ENCODE data around the gene CHPF.

CHPF gene

DNA sequence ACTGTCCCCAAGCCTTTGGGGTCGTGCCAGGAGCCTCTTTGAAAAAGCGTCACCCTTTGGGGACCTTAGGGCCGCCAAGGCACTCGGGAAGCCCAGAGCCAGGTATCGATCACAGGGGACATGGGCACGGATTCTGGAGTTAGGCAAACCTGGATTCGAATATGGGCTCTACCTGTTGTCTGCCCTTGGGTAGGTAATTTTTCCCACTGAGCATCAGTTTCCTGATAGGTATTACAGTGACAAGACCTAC is 9.5 kb upstream of the CHPF start:
- no peak overlapping the region for H3K27ac ChIP-seq
- no peak for DNase-seq (ENCODE audit: low spot score)
- POLR2A ChIA-PET (ENCODE audit: low non-redundant PET): no interaction called here
- CTCF ChIA-PET: interaction anchor here (2.3 kb wide), 1 partner anchor 12 kb away, joined by 6 read pairs; no protein-coding TSS in a partner anchor
- TF ChIP-seq, protein P1, sequence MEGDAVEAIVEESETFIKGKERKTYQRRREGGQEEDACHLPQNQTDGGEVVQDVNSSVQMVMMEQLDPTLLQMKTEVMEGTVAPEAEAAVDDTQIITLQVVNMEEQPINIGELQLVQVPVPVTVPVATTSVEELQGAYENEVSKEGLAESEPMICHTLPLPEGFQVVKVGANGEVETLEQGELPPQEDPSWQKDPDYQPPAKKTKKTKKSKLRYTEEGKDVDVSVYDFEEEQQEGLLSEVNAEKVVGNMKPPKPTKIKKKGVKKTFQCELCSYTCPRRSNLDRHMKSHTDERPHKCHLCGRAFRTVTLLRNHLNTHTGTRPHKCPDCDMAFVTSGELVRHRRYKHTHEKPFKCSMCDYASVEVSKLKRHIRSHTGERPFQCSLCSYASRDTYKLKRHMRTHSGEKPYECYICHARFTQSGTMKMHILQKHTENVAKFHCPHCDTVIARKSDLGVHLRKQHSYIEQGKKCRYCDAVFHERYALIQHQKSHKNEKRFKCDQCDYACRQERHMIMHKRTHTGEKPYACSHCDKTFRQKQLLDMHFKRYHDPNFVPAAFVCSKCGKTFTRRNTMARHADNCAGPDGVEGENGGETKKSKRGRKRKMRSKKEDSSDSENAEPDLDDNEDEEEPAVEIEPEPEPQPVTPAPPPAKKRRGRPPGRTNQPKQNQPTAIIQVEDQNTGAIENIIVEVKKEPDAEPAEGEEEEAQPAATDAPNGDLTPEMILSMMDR (conservative IDR thresholded peaks at IDR 0.05; ENCODE audit: low read depth): no peak

DNA sequence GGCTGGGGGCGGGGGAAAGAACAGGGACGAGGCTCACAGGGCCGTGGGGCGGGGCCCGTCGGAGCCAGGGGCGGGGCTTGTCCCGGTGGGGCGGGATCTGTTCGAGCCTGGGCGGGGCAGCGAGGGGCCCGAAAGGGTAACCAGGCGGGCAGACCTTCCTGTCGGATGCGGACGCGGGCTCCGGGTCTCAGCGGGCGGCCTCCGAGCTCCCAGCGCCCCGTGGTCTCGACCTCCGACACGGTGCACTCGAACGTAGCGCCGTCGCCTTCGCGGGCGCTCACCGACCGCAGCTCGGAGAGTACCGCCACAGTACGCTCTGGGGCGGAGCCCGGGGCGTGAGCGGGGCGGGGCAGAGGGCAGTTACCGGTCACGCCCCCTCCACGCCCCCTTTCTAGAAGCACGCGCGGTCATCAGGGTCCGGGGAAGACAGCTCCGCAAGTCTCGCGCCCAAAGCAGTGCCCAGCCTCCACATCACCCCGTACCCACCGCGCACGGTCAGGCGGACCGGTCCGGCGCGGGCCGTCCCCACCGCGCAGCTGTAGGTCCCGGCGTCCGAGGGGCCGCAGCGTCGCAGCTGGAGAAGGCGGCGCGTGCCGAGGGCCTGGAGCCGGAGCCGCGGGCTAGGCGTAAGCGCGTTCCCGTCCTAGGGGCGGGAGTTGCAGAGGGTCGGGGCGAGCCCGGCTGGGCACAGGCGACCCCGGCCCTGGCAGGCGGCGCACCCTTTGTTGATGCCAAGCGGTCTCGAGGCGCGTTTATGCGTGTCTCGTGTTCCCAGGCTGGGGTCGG is 9.0 kb upstream of the CHPF start:
- ChIA-PET CTCF (interaction anchor here (0.7 to 3.6 kb wide), 3 partner anchors 8 to 43 kb away, joined by 3 to 15 read pairs (median 6); no protein-coding TSS in a partner anchor), POLR2A (ENCODE audit: low non-redundant PET) (no interaction called here)
- H3K27ac ChIP-seq: peak overlapping the region; percentile 82
- peak; percentile 88 for DNase-seq (ENCODE audit: low spot score)
- TF ChIP-seq, protein P1 (conservative IDR thresholded peaks at IDR 0.05; ENCODE audit: low read depth): no peak

DNA sequence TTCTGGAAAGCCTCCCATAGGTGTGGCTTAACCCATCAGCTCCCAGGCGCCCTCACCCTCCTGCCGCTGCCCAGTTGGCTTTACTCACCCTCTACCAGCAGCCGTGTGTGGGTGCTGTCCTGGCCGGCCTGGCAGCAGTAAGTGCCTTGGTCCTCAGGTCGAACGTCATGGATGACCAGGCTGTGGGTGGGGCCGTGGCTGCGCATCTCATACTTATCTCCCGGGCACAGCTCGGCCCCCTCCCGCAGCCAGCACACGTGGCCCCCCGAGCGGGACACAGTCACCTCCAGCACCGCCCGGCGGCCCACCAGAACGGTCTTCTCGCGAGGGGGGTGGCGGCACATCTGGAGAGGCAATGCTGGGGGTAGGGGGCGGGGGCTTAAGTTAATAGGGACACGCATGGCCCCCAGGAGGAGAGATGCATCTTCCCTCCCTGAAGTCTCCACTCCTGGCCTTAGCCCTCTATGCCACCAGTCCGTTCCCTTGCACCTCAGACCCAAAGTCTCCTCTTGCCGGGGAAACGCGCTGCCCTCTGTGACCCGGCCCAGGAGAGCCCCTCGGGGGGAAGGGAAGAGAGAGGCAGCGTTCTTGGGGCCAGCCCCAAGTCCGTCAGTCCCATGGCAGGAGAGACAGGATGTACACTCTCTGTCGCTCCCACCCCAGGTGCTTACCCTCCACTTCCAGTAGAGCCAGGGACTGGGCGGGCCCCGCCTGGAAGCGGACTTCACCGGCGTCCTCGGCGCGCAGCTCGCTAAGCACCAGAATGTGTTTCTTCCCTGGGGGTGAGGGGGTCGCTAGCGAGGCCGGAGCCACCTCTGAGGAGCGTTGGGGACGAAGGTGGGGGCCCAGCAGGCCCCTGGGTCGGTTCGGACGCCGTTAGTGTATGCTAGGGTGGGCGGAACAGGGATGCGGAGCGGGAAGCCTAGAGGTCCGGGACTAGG is 8.1 kb upstream of the CHPF start:
- DNase-seq (ENCODE audit: low spot score): peak; percentile 23
- TF ChIP-seq, protein P1 (conservative IDR thresholded peaks at IDR 0.05; ENCODE audit: low read depth): 0 out of 2 replicates have a peak, but pooled peaks have one; percentile 10
- POLR2A ChIA-PET (ENCODE audit: low non-redundant PET): no interaction called here

DNA sequence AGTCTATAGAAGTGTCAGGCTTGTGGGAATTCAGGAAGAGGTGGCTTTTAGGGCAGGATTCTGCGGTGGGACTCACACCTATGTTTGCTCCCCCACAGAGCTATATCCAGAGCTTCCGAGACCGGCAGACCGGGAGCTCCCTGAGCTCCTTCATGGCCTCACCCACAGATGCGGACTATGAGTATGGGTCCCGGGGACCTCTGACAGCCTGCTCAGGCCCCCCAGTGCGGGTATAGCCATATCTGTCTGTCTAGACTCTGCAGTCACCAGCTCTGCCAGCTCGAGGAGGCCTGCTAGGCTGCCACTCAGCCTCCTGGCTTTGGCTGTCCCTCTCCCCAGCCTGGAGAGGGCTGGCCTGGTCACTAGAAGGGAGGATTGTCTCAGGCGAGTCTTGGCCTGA is 6.0 kb upstream of the CHPF start:
- no peak overlapping the region for H3K27ac ChIP-seq
- POLR2A ChIA-PET (ENCODE audit: low non-redundant PET): no interaction called here
- CTCF ChIA-PET: interaction anchor here (3.6 kb wide), 1 partner anchor 11 kb away, joined by 15 read pairs; no protein-coding TSS in a partner anchor
- TF ChIP-seq, protein P1 (conservative IDR thresholded peaks at IDR 0.05; ENCODE audit: low read depth): no peak
- DNase-seq (ENCODE audit: low spot score): no peak

More for the DNA sequence above, 8.1 kb upstream of the CHPF start:
- peak overlapping the region; percentile 82 for H3K27ac ChIP-seq
- CTCF ChIA-PET: interaction anchor here (0.7 to 3.6 kb wide), 5 partner anchors 9 to 44 kb away, joined by 3 to 15 read pairs (median 6); no protein-coding TSS in a partner anchor

DNA sequence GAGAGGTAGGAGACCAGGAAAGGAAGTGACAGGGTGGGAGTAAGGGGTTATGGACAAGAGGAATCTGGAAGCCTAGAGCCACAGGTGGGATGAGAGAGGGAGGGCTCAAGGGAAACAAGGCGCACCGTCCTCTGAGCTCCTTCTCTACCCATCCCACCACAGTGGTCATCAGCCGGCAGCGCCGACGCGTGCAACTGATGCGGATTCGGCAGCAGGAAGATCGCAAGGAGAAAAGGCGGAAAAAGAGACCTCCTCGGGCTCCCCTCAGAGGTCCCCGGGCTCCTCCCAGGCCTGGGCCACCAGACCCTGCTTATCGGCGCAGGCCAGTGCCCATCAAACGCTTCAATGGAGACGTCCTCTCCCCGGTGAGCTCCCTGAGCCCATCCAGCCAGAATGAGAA is 5.4 kb upstream of the CHPF start:
- ChIA-PET CTCF (interaction anchor here (3.6 kb wide), 1 partner anchor 12 kb away, joined by 15 read pairs; no protein-coding TSS in a partner anchor), POLR2A (ENCODE audit: low non-redundant PET) (no interaction called here)
- H3K27ac ChIP-seq: no peak overlapping the region
- TF ChIP-seq, protein P1 (conservative IDR thresholded peaks at IDR 0.05; ENCODE audit: low read depth): no peak
- no peak for DNase-seq (ENCODE audit: low spot score)

DNA sequence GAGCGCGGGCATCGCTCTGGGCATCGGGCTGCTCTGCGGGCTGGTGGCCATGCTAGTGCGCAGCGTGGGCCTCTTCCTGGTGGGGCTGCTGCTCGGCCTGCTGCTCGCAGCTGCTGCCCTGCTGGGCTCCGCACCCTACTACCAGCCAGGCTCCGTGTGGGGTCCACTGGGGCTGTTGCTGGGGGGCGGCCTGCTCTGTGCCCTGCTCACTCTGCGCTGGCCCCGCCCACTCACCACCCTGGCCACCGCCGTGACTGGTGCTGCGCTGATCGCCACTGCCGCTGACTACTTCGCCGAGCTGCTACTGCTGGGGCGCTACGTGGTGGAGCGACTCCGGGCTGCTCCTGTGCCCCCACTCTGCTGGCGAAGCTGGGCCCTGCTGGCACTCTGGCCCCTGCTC is 4.0 kb upstream of the CHPF start:
- ChIA-PET POLR2A (ENCODE audit: low non-redundant PET) (no interaction called here), CTCF (no interaction called here)
- no peak for DNase-seq (ENCODE audit: low spot score)
- H3K27ac ChIP-seq: no peak overlapping the region
- TF ChIP-seq, protein P1 (conservative IDR thresholded peaks at IDR 0.05; ENCODE audit: low read depth): no peak

Measured in RWPE1 (cell line).